ENCODE results near the gene TSSK3. TPM values are rescaled to one million over a fixed set of nuclear protein-coding genes. Genes with fewer than 3 reads are reported as not detected.

The TSSK3 gene
- total and polyA plus RNA-seq, 9 of the 15 experiments (the other 6 are each of a cell fraction or from before 2014, with no cell fraction given): 0.27 to 2.8 (median 1.9) TPM

- peaks cover 6% of the 10 kb centered on the region for H3K9me1 ChIP-seq (ENCODE audit: control insufficient read depth, insufficient read depth, low read length)
- no peak overlapping the region for H3K4me3 ChIP-seq
- in situ Hi-C loops (cut with MboI): no loop called here
- intact Hi-C loops (cut with micrococcal nuclease): no loop called here
- ChIA-PET POLR2A (interaction anchor here (0.8 to 4.8 kb wide), 6 partner anchors 8 to 59 kb away, joined by 3 to 75 read pairs (median 6); no protein-coding TSS in a partner anchor), CTCF (ENCODE audit: low intra/inter-chr PET ratio) (interaction anchor here (0.5 kb wide), 1 partner anchor 197 kb away, joined by 4 read pairs; no protein-coding TSS in a partner anchor)
- no peak overlapping the region for H3K4me2 ChIP-seq (ENCODE audit: insufficient read depth, low read length)
- H3K9me3 ChIP-seq (replicated peaks; ENCODE audit: control insufficient read depth, insufficient read depth, low read depth, low read length): no peaks in the 10 kb centered on the region
- DNase-seq (ENCODE audit: extremely low read depth in 1 of 4, low spot score in 3 of 4) (no peak), FAIRE-seq (no peak), ATAC-seq (no peak)
- no peak overlapping the region for H3K27ac ChIP-seq (ENCODE audit: extremely low read depth, low read depth, low read length)
- peaks cover 17% of the 10 kb centered on the region for H3K79me2 ChIP-seq (ENCODE audit: control insufficient read depth, insufficient read depth, low read length)
- peaks cover 97% of the 10 kb centered on the region for H3K36me3 ChIP-seq (ENCODE audit: control insufficient read depth, insufficient read depth, low read length)
- no peak overlapping the region for H2AFZ ChIP-seq (ENCODE audit: low read depth, low read length)
- no peaks in the 10 kb centered on the region for H3K27me3 ChIP-seq (ENCODE audit: control insufficient read depth in 2 of 2, insufficient read depth in 2 of 2, low read length in 2 of 2)
- H4K20me1 ChIP-seq (replicated peaks; ENCODE audit: control insufficient read depth, insufficient read depth, low read length): peaks cover 13% of the 10 kb centered on the region; the same call in 1 of the 2 replicates
- no peak overlapping the region for H3K9ac ChIP-seq (ENCODE audit: insufficient read depth in 1 of 2, low read depth in 2 of 2, low read length in 2 of 2)
- H3K4me1 ChIP-seq (replicated peaks in 1 of 2; ENCODE audit: control insufficient read depth in 2 of 2, insufficient read depth in 2 of 2, low read length in 2 of 2): peaks cover 8 to 15% of the 10 kb centered on the region in 2 experiments
- TSS peak; percentile 7 for BruUV-seq (replicated peaks)
- WGBS (ENCODE audit: insufficient coverage, low coverage, missing lambda C conversion rate): 49% methylated on average over 4 of the region's 4 CpGs
- TF ChIP-seq TCF7L2 (IDR thresholded peaks at IDR 0.05; ENCODE audit: low read depth, low read length) (no peak), ZKSCAN1 (IDR thresholded peaks at IDR 0.05; ENCODE audit: low read depth, low read length) (peak; percentile 84; the same call in 1 of the 2 replicates), NCOA4 (IDR thresholded peaks at IDR 0.05; ENCODE audit: partially characterized antibody) (no peak), KDM1A (IDR thresholded peaks at IDR 0.05) (0 out of 4 replicates have a peak, but pooled peaks of 1 of the 2 experiments have one; percentile 18), NR2C2 (CRISPR knock-in tag; IDR thresholded peaks at IDR 0.05) (no peak), NR2C2 (tag; IDR thresholded peaks at IDR 0.05) (no peak), CBX5 (IDR thresholded peaks at IDR 0.05; ENCODE audit: borderline replicate concordance, low read depth) (no peak), ZC3H4 (CRISPR knock-in tag; IDR thresholded peaks at IDR 0.05; ENCODE audit: borderline replicate concordance) (no peak), SLC30A9 (CRISPR knock-in tag; IDR thresholded peaks at IDR 0.05) (no peak), BRCA1 (IDR thresholded peaks at IDR 0.05) (no peak), BRCA1 (CRISPR knock-in tag; IDR thresholded peaks at IDR 0.05) (no peak), BCOR (IDR thresholded peaks at IDR 0.05) (0 out of 2 replicates have a peak, but pooled peaks have one; percentile 37), SRSF7 (optimal IDR thresholded peaks at IDR 0.05; ENCODE audit: low read depth, low read length) (no peak), JUND (IDR thresholded peaks at IDR 0.05; ENCODE audit: borderline replicate concordance, low read depth, low read length) (no peak), JUND (tag; IDR thresholded peaks at IDR 0.05; ENCODE audit: borderline replicate concordance, low read depth, low read length) (no peak), ZNF274 (IDR thresholded peaks at IDR 0.05; ENCODE audit: borderline replicate concordance, low read depth, low read length) (no peak), MCM7 (IDR thresholded peaks at IDR 0.05) (no peak), NFATC3 (IDR thresholded peaks at IDR 0.05) (no peak), E2F6 (IDR thresholded peaks at IDR 0.05; ENCODE audit: borderline replicate concordance in 1 of 2, extremely low read depth in 1 of 2, insufficient read depth in 1 of 2, insufficient read length in 1 of 2, low read depth in 1 of 2, low read length in 1 of 2, poor library complexity in 1 of 2, severe bottlenecking in 1 of 2) (no peak), ZNF384 (IDR thresholded peaks at IDR 0.05; ENCODE audit: low read depth, low read length) (no peak), KLF13 (tag; IDR thresholded peaks at IDR 0.05; ENCODE audit: borderline replicate concordance, low read depth) (no peak), ZFP36 (IDR thresholded peaks at IDR 0.05; ENCODE audit: low read depth, low read length, partially characterized antibody) (peak; percentile 97), SAFB (IDR thresholded peaks at IDR 0.05; ENCODE audit: borderline replicate concordance, low read depth, low read length) (no peak), ZNF347 (CRISPR knock-in tag; IDR thresholded peaks at IDR 0.05; ENCODE audit: low read depth) (no peak), CCNT2 (IDR thresholded peaks at IDR 0.05; ENCODE audit: borderline replicate concordance, extremely low read depth, insufficient read length, low read depth, low read length) (no peak), ZNF3 (CRISPR knock-in tag; IDR thresholded peaks at IDR 0.05) (peak; percentile 85)
Measured at GRCh38 chr1:32329931-32330466, 32.3 kb upstream of the TSSK3 start.
